ENCODE data around the gene GPR150.

DNA sequence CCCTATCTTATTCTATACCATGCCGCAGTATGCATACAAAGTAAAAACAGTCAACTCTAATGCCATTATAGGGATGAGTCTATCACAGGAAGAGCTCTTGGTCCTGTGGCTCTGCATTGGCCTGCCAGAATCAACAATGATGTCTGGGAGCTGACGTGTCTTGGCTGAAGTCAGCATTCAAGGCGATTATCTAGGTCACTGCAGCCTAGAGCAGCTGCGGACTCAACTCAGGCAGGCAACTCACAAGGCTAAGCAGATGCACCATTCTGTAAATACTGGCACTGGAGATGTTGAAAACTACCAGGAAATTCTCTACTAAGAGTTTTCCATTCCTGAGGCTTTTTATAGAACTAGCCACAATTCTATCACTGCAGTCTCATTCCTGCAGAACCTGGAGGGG lies 49.7 kb downstream of the GPR150 start:
- TF ChIP-seq CTCF (IDR thresholded peaks at IDR 0.05; ENCODE audit: low read depth, low read length) (no peak), POLR2A (IDR thresholded peaks at IDR 0.05; ENCODE audit: extremely low read depth, insufficient read length) (no peak), MAX (IDR thresholded peaks at IDR 0.05; ENCODE audit: low read depth, low read length) (no peak), MYC (IDR thresholded peaks at IDR 0.05; ENCODE audit: low read depth, low read length) (no peak)
